GM19023 (cell line): ENCODE results near the gene BLVRB.

ENCODE experiments used
- ATAC-seq: cut with Tn5 transposase; IDR thresholded peaks from one replicate; pipeline ENCODE4 v1.9.1; 2021; ENCODE audit warnings: mild to moderate bottlenecking, moderate library complexity; ENCODE audit not compliant: unreplicated experiment

BLVRB gene

GRCh38 chr19:40424637-40425449, 40.7 kb downstream of the BLVRB start:
- ATAC-seq, result no peak

GRCh38 chr19:40423938-40424337, 41.6 kb downstream of the BLVRB start:
- no peak for ATAC-seq

GRCh38 chr19:40422748-40423566, 42.6 kb downstream of the BLVRB start:
- no peak for ATAC-seq

GRCh38 chr19:40421993-40422747, 43.4 kb downstream of the BLVRB start:
- ATAC-seq, result no peak

- ATAC-seq, result peak; percentile 41
These were observed 44.5 kb downstream of the BLVRB start for GRCh38 chr19:40420766-40421765.

GRCh38 chr19:40420451-40420765, 45.1 kb downstream of the BLVRB start:
- no peak for ATAC-seq

GRCh38 chr19:40419780-40420179, 45.8 kb downstream of the BLVRB start:
- no peak for ATAC-seq

- ATAC-seq, result no peak
These were observed 46.4 kb downstream of the BLVRB start for GRCh38 chr19:40419066-40419612.

GRCh38 chr19:40418040-40418439, 47.5 kb downstream of the BLVRB start:
- no peak for ATAC-seq

GRCh38 chr19:40417643-40417981, 47.9 kb downstream of the BLVRB start:
- no peak for ATAC-seq

- ATAC-seq, result no peak
These were observed 48.5 kb downstream of the BLVRB start for GRCh38 chr19:40416918-40417642.

- ATAC-seq, result no peak
These were observed 49.8 kb downstream of the BLVRB start for GRCh38 chr19:40415768-40416167.

GRCh38 chr19:40414542-40415535, 50.7 kb downstream of the BLVRB start:
- ATAC-seq, result no peak

GRCh38 chr19:40413291-40413845, 52.2 kb downstream of the BLVRB start, which contains the start of gene PRX:
PRX (minus strand) TSS chr19:40413378; CDS start chr19:40407932, 5,446 bp downstream.
- ATAC-seq, result no peak

GRCh38 chr19:40412866-40413265, 52.7 kb downstream of the BLVRB start:
- ATAC-seq, result no peak

GRCh38 chr19:40411958-40412499, 53.5 kb downstream of the BLVRB start:
- no peak for ATAC-seq

- ATAC-seq, result no peak
These were observed 54.3 kb downstream of the BLVRB start for GRCh38 chr19:40411125-40411842.
